ENCODE measurements around the gene MTHFD1L.

Gene MTHFD1L

GRCh38 chr6:150895928-150896632 lies 30.6 kb downstream of the MTHFD1L start:
- intact Hi-C loops (cut with DNase I), result no loop called here
- no peak for DNase-seq

- intact Hi-C loops (cut with DNase I), result no loop called here
These were observed 32.0 kb downstream of the MTHFD1L start for GRCh38 chr6:150897400-150897943.

GRCh38 chr6:150898399-150899170 lies 33.1 kb downstream of the MTHFD1L start:
- no peak for DNase-seq
- intact Hi-C loops (cut with DNase I), result no loop called here

More at GRCh38 chr6:150897400-150897943, 32.0 kb downstream of the MTHFD1L start:
- DNase-seq, result no peak

GRCh38 chr6:150899231-150899630 lies 33.7 kb downstream of the MTHFD1L start:
- intact Hi-C loops (cut with DNase I), result no loop called here

GRCh38 chr6:150900049-150900448 lies 34.5 kb downstream of the MTHFD1L start:
- DNase-seq, result no peak
- intact Hi-C loops (cut with DNase I), result no loop called here

More at GRCh38 chr6:150899231-150899630, 33.7 kb downstream of the MTHFD1L start:
- no peak for DNase-seq

- no peak for DNase-seq
- intact Hi-C loops (cut with DNase I), result no loop called here
These were observed 36.8 kb downstream of the MTHFD1L start for GRCh38 chr6:150902142-150902776.

GRCh38 chr6:150905769-150906168 lies 40.3 kb downstream of the MTHFD1L start:
- intact Hi-C loops (cut with DNase I), result loop anchor here (5.0 kb wide), 1 partner anchor 97 kb away; no protein-coding TSS in a partner anchor
- DNase-seq, result no peak

- intact Hi-C loops (cut with DNase I), result loop anchor here (5.0 kb wide), 1 partner anchor 96 kb away; no protein-coding TSS in a partner anchor
These were observed 41.3 kb downstream of the MTHFD1L start for GRCh38 chr6:150906641-150907326.

GRCh38 chr6:150907383-150907782 lies 41.9 kb downstream of the MTHFD1L start:
- peak in 2 of 10 donors; percentile 13 to 30 for DNase-seq
- intact Hi-C loops (cut with DNase I), result loop anchor here (5.0 kb wide), 1 partner anchor 95 kb away; no protein-coding TSS in a partner anchor

More at GRCh38 chr6:150906641-150907326, 41.3 kb downstream of the MTHFD1L start:
- no peak for DNase-seq

- intact Hi-C loops (cut with DNase I), result loop anchor here (5.0 kb wide), 1 partner anchor 93 kb away; no protein-coding TSS in a partner anchor
- no peak for DNase-seq
These were observed 43.4 kb downstream of the MTHFD1L start for GRCh38 chr6:150908901-150909300.

GRCh38 chr6:150910561-150910960 lies 45.1 kb downstream of the MTHFD1L start:
- intact Hi-C loops (cut with DNase I), result no loop called here
- no peak for DNase-seq

- intact Hi-C loops (cut with DNase I), result no loop called here
- no peak for DNase-seq
These were observed 48.9 kb downstream of the MTHFD1L start for GRCh38 chr6:150914372-150914771.

- intact Hi-C loops (cut with DNase I), result no loop called here
- no peak for DNase-seq
These were observed 49.8 kb downstream of the MTHFD1L start for GRCh38 chr6:150915131-150915879.

- intact Hi-C loops (cut with DNase I), result no loop called here
- no peak for DNase-seq
These were observed 50.4 kb downstream of the MTHFD1L start for GRCh38 chr6:150915880-150916265.

GRCh38 chr6:150919938-150920337 lies 54.4 kb downstream of the MTHFD1L start:
- intact Hi-C loops (cut with DNase I), result no loop called here

GRCh38 chr6:150922137-150922536 lies 56.6 kb downstream of the MTHFD1L start:
- no peak for DNase-seq
- intact Hi-C loops (cut with DNase I), result no loop called here

More at GRCh38 chr6:150919938-150920337, 54.4 kb downstream of the MTHFD1L start:
- DNase-seq, result no peak

- no peak for DNase-seq
These were observed 59.5 kb downstream of the MTHFD1L start for GRCh38 chr6:150924808-150925589.

GRCh38 chr6:150925590-150925928 lies 60.1 kb downstream of the MTHFD1L start:
- DNase-seq, result no peak
- intact Hi-C loops (cut with DNase I), result no loop called here

More at GRCh38 chr6:150924808-150925589, 59.5 kb downstream of the MTHFD1L start:
- intact Hi-C loops (cut with DNase I), result no loop called here

GRCh38 chr6:150925976-150926375 lies 60.5 kb downstream of the MTHFD1L start:
- no peak for DNase-seq
- intact Hi-C loops (cut with DNase I), result no loop called here

All from posterior cingulate gyrus (tissue), 11 donors.